Peyer's patch (tissue), 4 donors: ENCODE data around the gene RNF213. TPM values are rescaled to one million over a fixed set of nuclear protein-coding genes. Genes with fewer than 3 reads are reported as not detected.

Experiments used
- DNase-seq, 3 donors: peaks; one replicate each; pipeline ENCODE4 v3.0.0-alpha.2; 2017 to 2019
- H3K27ac ChIP-seq, 4 donors: fragments of 200-600 bp; sonication (generic); one replicate each; pipeline ENCODE4 v1.5.1; 2016 to 2019
- H3K27me3 ChIP-seq, 2 donors: fragments of 200-600 bp; sonication (generic); one replicate each; pipeline ENCODE4 v1.5.1; 2019
- H3K36me3 ChIP-seq, 3 donors: fragments of 200-600 bp; sonication (generic); one replicate each; pipeline ENCODE4 v1.5.1; 2016 to 2019
- H3K4me1 ChIP-seq, 4 donors: fragments of 200-600 bp; sonication (generic); one replicate each; pipeline ENCODE4 v1.5.1; 2016 to 2019
- H3K4me3 ChIP-seq, 4 donors: fragments of 200-600 bp; sonication (generic); 1 replicate in 3 of 4; 2 replicates in 1 of 4; pipeline ENCODE4 v1.5.1; 2016 to 2019; ENCODE audit warnings: mild to moderate bottlenecking in 1 of 4
- H3K9me3 ChIP-seq, 4 donors: fragments of 200-600 bp; sonication (generic); one replicate each; pipeline ENCODE4 v1.5.1; 2016 to 2019; ENCODE audit warnings: mild to moderate bottlenecking in 1 of 4
- CTCF ChIP-seq, 6 experiments: fragments of 450-650 bp in 4 of 6; fragments of 200-600 bp in 2 of 6; sonication (generic) in 1 of 6; IDR thresholded peaks; one replicate each; pipeline ENCODE4 v1.5.1; 2017 to 2019; ENCODE audit warnings: antibody characterized with exemption in 6 of 6, mild to moderate bottlenecking in 3 of 6, moderate library complexity in 1 of 6
- POLR2A ChIP-seq, 2 donors: fragments of 450-650 bp; IDR thresholded peaks; one replicate each; pipeline ENCODE4 v1.5.1; 2017; ENCODE audit warnings: antibody characterized with exemption in 2 of 2, mild to moderate bottlenecking in 2 of 2, moderate library complexity in 2 of 2
- total RNA-seq, 4 donors: library from RNA; depleted of rRNA; stranded (reverse); fragments of >200 nt; gene quantifications; one replicate each; pipeline ENCODE4 v1.1.0, GENCODE V29; 2016

RNF213 gene
- total RNA-seq, 4 donors from 2014 or later = 187 to 404 (median 293) TPM

- no peaks in the 10 kb centered on the region for H3K4me1 ChIP-seq
- peak in 1 of 3 donors; percentile 12 for DNase-seq
- no peak for TF ChIP-seq CTCF (IDR thresholded peaks at IDR 0.05)
- TF ChIP-seq POLR2A (IDR thresholded peaks at IDR 0.05) = no peak
- peaks cover 0 to 100% (median 0%) of the 10 kb centered on the region in 3 donors for H3K36me3 ChIP-seq
- no peaks in the 10 kb centered on the region for H3K27me3 ChIP-seq
- H3K9me3 ChIP-seq = no peaks in the 10 kb centered on the region
- H3K4me3 ChIP-seq = no peak overlapping the region
- H3K27ac ChIP-seq = no peak overlapping the region
Observed at GRCh38 chr17:80388175-80388574, 127.5 kb downstream of the RNF213 start.

GRCh38 chr17:80388601-80389000, 127.9 kb downstream of the RNF213 start:
- peaks cover 0 to 100% (median 0%) of the 10 kb centered on the region in 3 donors for H3K36me3 ChIP-seq
- DNase-seq = no peak

GRCh38 chr17:80389011-80389995, 128.7 kb downstream of the RNF213 start:
- H3K36me3 ChIP-seq = peaks cover 0 to 100% (median 0%) of the 10 kb centered on the region in 3 donors
- TF ChIP-seq POLR2A (IDR thresholded peaks at IDR 0.05) (no peak), CTCF (IDR thresholded peaks at IDR 0.05) (no peak)

More at GRCh38 chr17:80388601-80389000, 127.9 kb downstream of the RNF213 start:
- no peaks in the 10 kb centered on the region for H3K27me3 ChIP-seq
- TF ChIP-seq POLR2A (IDR thresholded peaks at IDR 0.05) (no peak), CTCF (IDR thresholded peaks at IDR 0.05) (no peak)
- H3K4me1 ChIP-seq = no peaks in the 10 kb centered on the region
- H3K9me3 ChIP-seq = no peaks in the 10 kb centered on the region
- no peak overlapping the region for H3K27ac ChIP-seq
- H3K4me3 ChIP-seq = no peak overlapping the region

GRCh38 chr17:80393241-80393890, 132.7 kb downstream of the RNF213 start:
- DNase-seq = no peak
- Histone ChIP-seq H3K9me3 (no peaks in the 10 kb centered on the region), H3K4me3 (no peak overlapping the region), H3K36me3 (peaks cover 0 to 65% (median 0%) of the 10 kb centered on the region in 3 donors), H3K27ac (no peak overlapping the region), H3K4me1 (no peaks in the 10 kb centered on the region), H3K27me3 (no peaks in the 10 kb centered on the region)
- TF ChIP-seq CTCF (IDR thresholded peaks at IDR 0.05) (no peak), POLR2A (IDR thresholded peaks at IDR 0.05) (no peak)

More at GRCh38 chr17:80389011-80389995, 128.7 kb downstream of the RNF213 start:
- peak in 1 of 3 donors; percentile 12 for DNase-seq
- Histone ChIP-seq H3K4me3 (no peak overlapping the region), H3K27ac (no peak overlapping the region), H3K27me3 (no peaks in the 10 kb centered on the region), H3K4me1 (no peaks in the 10 kb centered on the region), H3K9me3 (no peaks in the 10 kb centered on the region)

- Histone ChIP-seq H3K27ac (no peak overlapping the region), H3K27me3 (no peaks in the 10 kb centered on the region), H3K4me1 (no peaks in the 10 kb centered on the region), H3K36me3 (peaks cover 0 to 59% (median 0%) of the 10 kb centered on the region in 3 donors), H3K4me3 (no peak overlapping the region), H3K9me3 (no peaks in the 10 kb centered on the region)
- no peak for DNase-seq
- TF ChIP-seq POLR2A (IDR thresholded peaks at IDR 0.05) = no peak
Observed at GRCh38 chr17:80393961-80394360, 133.3 kb downstream of the RNF213 start.
